IMR-90 (cell line): ENCODE results near the gene RHPN2.

Source experiments
- CEBPB ChIP-seq: IDR thresholded peaks from 2 replicates; pipeline ENCODE4 v1.6.1; 2012; ENCODE audit warnings: low read depth, low read length, improper control_type of control experiment
- CHD1 ChIP-seq: IDR thresholded peaks from 2 replicates; pipeline ENCODE4 v1.6.1; 2012; ENCODE audit warnings: low read depth, low read length, improper control_type of control experiment
- CTCF ChIP-seq: conservative IDR thresholded peaks from 2 replicates; pipeline ENCODE4 v1.5.1; 2012; ENCODE audit warnings: mild to moderate bottlenecking, low read depth, low read length, improper control_type of control experiment
- ELK1 ChIP-seq: fragments of 150-350 bp; IDR thresholded peaks from 2 replicates; pipeline ENCODE4 v1.6.1; 2016; ENCODE audit warnings: low read depth, mild to moderate bottlenecking, low read length, moderate library complexity, borderline replicate concordance
- FOS ChIP-seq: fragments of 150-350 bp; IDR thresholded peaks from 2 replicates; pipeline ENCODE4 v1.6.1; 2016; ENCODE audit warnings: low read depth, low read length
- MAFK ChIP-seq: IDR thresholded peaks from 2 replicates; pipeline ENCODE4 v1.6.1; 2012; ENCODE audit warnings: low read depth, low read length, improper control_type of control experiment
- MAZ ChIP-seq: IDR thresholded peaks from 2 replicates; pipeline ENCODE4 v1.6.1; 2012; ENCODE audit warnings: low read depth, mild to moderate bottlenecking, low read length, improper control_type of control experiment, moderate library complexity, borderline replicate concordance
- NFE2L2 ChIP-seq: fragments of 150-350 bp; IDR thresholded peaks from 2 replicates; pipeline ENCODE4 v1.6.1; 2016; ENCODE audit warnings: low read depth, mild to moderate bottlenecking, low read length
- POLR2A ChIP-seq: IDR thresholded peaks from 2 replicates; pipeline ENCODE4 v1.6.1; 2012; ENCODE audit warnings: mild to moderate bottlenecking, low read depth, low read length
- RAD21 ChIP-seq: IDR thresholded peaks from 2 replicates; pipeline ENCODE4 v1.6.1; 2012; ENCODE audit warnings: low read length, improper control_type of control experiment
- RFX5 ChIP-seq: IDR thresholded peaks from 2 replicates; pipeline ENCODE4 v1.8.0; 2012; ENCODE audit warnings: low read depth, mild to moderate bottlenecking, low read length, moderate library complexity
- USF2 ChIP-seq: fragments of 150-350 bp; IDR thresholded peaks from 2 replicates; pipeline ENCODE4 v1.6.1; 2017; ENCODE audit warnings: mild to moderate bottlenecking, antibody characterized with exemption, low read length, low read depth

- no peak for TF ChIP-seq CTCF
- no peak for TF ChIP-seq RAD21
- TF ChIP-seq USF2, result no peak
- TF ChIP-seq FOS, result no peak
- TF ChIP-seq RFX5, result no peak
- no peak for TF ChIP-seq ELK1
- TF ChIP-seq NFE2L2, result no peak
- TF ChIP-seq MAFK, result no peak
- no peak for TF ChIP-seq MAZ
- no peak for TF ChIP-seq CEBPB
- no peak for TF ChIP-seq POLR2A
- no peak for TF ChIP-seq CHD1
These were observed 22.3 kb upstream of the RHPN2 start for GRCh38 chr19:33086955-33087354.
